Right lobe of liver (tissue), 6 donors: Measurements from ENCODE around the gene CCDC136. TPM values are rescaled to one million over a fixed set of nuclear protein-coding genes. Genes with fewer than 3 reads are reported as not detected.

Experiments used
- ATAC-seq, 4 donors: fragments of 200-7000 bp; cut with Tn5 transposase; one replicate each; pipeline ENCODE4 v1.9.1; 2020; ENCODE audit warnings: mild to moderate bottlenecking in 4 of 4, moderate library complexity in 4 of 4
- DNase-seq, 3 donors: peaks; one replicate each; pipeline ENCODE4 v3.0.0-alpha.2; 2020
- H3K27ac ChIP-seq, 3 donors: fragments of 200-600 bp; one replicate each; pipeline ENCODE4 v1.8.0; 2022
- H3K27me3 ChIP-seq, 2 donors: fragments of 200-600 bp; one replicate each; pipeline ENCODE4 v1.8.0; 2022
- H3K36me3 ChIP-seq, 4 donors: fragments of 200-600 bp; sonication (generic) in 1 of 4; one replicate each; pipeline versions ENCODE4 v1.5.1 to v1.8.0; 2017 to 2022; ENCODE audit warnings: control low read depth in 1 of 4
- H3K4me1 ChIP-seq, 4 donors: fragments of 200-600 bp; sonication (generic) in 1 of 4; one replicate each; pipeline versions ENCODE4 v1.5.1 to v1.8.0; 2017 to 2022; ENCODE audit warnings: control low read depth in 1 of 4
- H3K4me3 ChIP-seq, 3 donors: fragments of 200-600 bp; one replicate each; pipeline ENCODE4 v1.8.0; 2022
- H3K9me3 ChIP-seq, 4 donors: fragments of 200-600 bp; sonication (generic) in 1 of 4; one replicate each; pipeline versions ENCODE4 v1.5.1 to v1.8.0; 2017 to 2022; ENCODE audit warnings: control low read depth in 1 of 4
- CTCF ChIP-seq, 4 donors: fragments of 200-600 bp in 3 of 4; fragments of 450-650 bp in 1 of 4; IDR thresholded peaks; one replicate each; pipeline versions ENCODE4 v1.5.1 to v1.8.0; 2016 to 2022; ENCODE audit warnings: antibody characterized with exemption in 4 of 4, mild to moderate bottlenecking in 2 of 4
- POLR2A ChIP-seq: fragments of 450-650 bp; IDR thresholded peaks from one replicate; pipeline ENCODE4 v1.6.1; 2017; ENCODE audit warnings: antibody characterized with exemption, mild to moderate bottlenecking
- WGBS: methylation state at CpG from one replicate; pipeline ENCODE4 v1.1.6; 2018; ENCODE audit warnings: low coverage, low lambda C conversion rate; ENCODE audit not compliant: insufficient coverage; ENCODE audit errors: missing lambda C conversion rate; 5-methylcytosine and 5-hydroxymethylcytosine counted together
- intact Hi-C, 2 donors: fragments of 100-400 bp; cut with DNase I; formaldehyde crosslinking; loops; one replicate each; pipeline versions ENCODE4 v1.11.2 to v1.14.1; 2022
- small RNA-seq, 2 experiments: library from RNA; depleted of rRNA; stranded (forward); fragments of <200 nt; gene quantifications; one replicate each; pipeline ENCODE3, GENCODE V24; 2016
- total RNA-seq, 6 experiments: library from RNA; depleted of rRNA in 2 of 6; stranded (reverse); fragments of >200 nt in 2 of 6; fragmentation: NEBNext Ultra II Directional in 3 of 6; extraction: Animal tissue kit (Norgen Biotek cat#: 25700) in 3 of 6; gene quantifications; one replicate each; pipeline versions ENCODE4 v1.1.0 to v1.2.4, GENCODE V29; 2016 to 2023
- donor health status: DM: no; HTN: yes; CAD: no.
- donor health status: DM: no; HTN: no; CAD: no.
- donor health status: DM: no; HTN: no; CAD: no.
- donor health status: DM: no; HTN: yes; CAD: no.
- donor health status: DM: no; HTN: yes; CAD: no.

CCDC136 gene
- total RNA-seq, 6 experiments from 2014 or later = 0.16 to 0.70 (median 0.20) TPM; not detected in 2

GRCh38 chr7:128869138-128869943 is 77.6 kb downstream of the CCDC136 start:
- H3K27me3 ChIP-seq = no peaks in the 10 kb centered on the region
- no peaks in the 10 kb centered on the region for H3K9me3 ChIP-seq
- intact Hi-C loops = no loop called here
- H3K27ac ChIP-seq = no peak overlapping the region
- peaks cover 0 to 7% (median 0%) of the 10 kb centered on the region in 4 donors for H3K36me3 ChIP-seq
- H3K4me1 ChIP-seq = peaks cover 0 to 10% (median under 1%) of the 10 kb centered on the region in 4 donors
- ATAC-seq (peak; percentile 78 to 89 (median 82)), DNase-seq (peak in 1 of 3 donors; percentile 49)
- peak overlapping the region; percentile 43 to 57 (median 44) for H3K4me3 ChIP-seq
- no peak for TF ChIP-seq POLR2A
- peak in 3 of 4 donors; percentile 12 to 21 (median 13) for TF ChIP-seq CTCF (IDR thresholded peaks at IDR 0.05)
- WGBS = 12% methylated on average over 5 of the region's 86 CpGs

GRCh38 chr7:128869944-128870285 is 78.1 kb downstream of the CCDC136 start:
- TF ChIP-seq POLR2A = no peak
- no peak for TF ChIP-seq CTCF (IDR thresholded peaks at IDR 0.05)
- Histone ChIP-seq H3K4me1 (peaks cover 0 to 10% (median 0%) of the 10 kb centered on the region in 4 donors), H3K27me3 (no peaks in the 10 kb centered on the region), H3K9me3 (no peaks in the 10 kb centered on the region), H3K27ac (no peak overlapping the region), H3K4me3 (peak overlapping the region; percentile 43 to 57 (median 44)), H3K36me3 (peaks cover 0 to 7% (median 0%) of the 10 kb centered on the region in 4 donors)
- peak in 1 of 3 donors; percentile 14 for DNase-seq
- no peak for ATAC-seq
- intact Hi-C loops = no loop called here
- no CpG with 5 or more reads among the region's 30 CpGs for WGBS

GRCh38 chr7:128871050-128871449 is 79.3 kb downstream of the CCDC136 start:
- no peak overlapping the region for H3K4me3 ChIP-seq
- ATAC-seq (no peak), DNase-seq (peak in 1 of 3 donors; percentile 15)
- H3K27ac ChIP-seq = no peak overlapping the region
- H3K27me3 ChIP-seq = no peaks in the 10 kb centered on the region
- H3K9me3 ChIP-seq = no peaks in the 10 kb centered on the region
- TF ChIP-seq POLR2A (no peak), CTCF (IDR thresholded peaks at IDR 0.05) (no peak)
- intact Hi-C loops = no loop called here
- no peaks in the 10 kb centered on the region for H3K36me3 ChIP-seq
- WGBS = 92% methylated on average over 4 of the region's 5 CpGs
- peaks cover 0 to 10% (median 0%) of the 10 kb centered on the region in 4 donors for H3K4me1 ChIP-seq

Small RNAs within 50 kb of the gene (small RNA-seq; reads per million reads assigned to genes)
- 0 reads per million in 2 experiments for gene RN7SL81P

Other genes starting within 250 kb of the CCDC136 start
- 1 to 10 TPM in 1 of 6 experiments, under 1 TPM in 5; 0.06 to 1.3 (median 0.48) TPM for gene GARIN1A, start 119.7 kb upstream of the CCDC136 start, total RNA-seq
- gene CALU, start 52.6 kb upstream of the CCDC136 start, total RNA-seq = 10 to 100 TPM; 25.4 to 48.3 (median 42.1) TPM
- gene OPN1SW, start 16.2 kb upstream of the CCDC136 start, total RNA-seq = not detected
- gene FLNC, start 38.4 kb downstream of the CCDC136 start, total RNA-seq = 1 to 10 TPM in 2 of 6 experiments, under 1 TPM in 4; 0.27 to 5.1 (median 0.74) TPM
- 10 to 100 TPM; 26.9 to 72.0 (median 38.9) TPM for gene ATP6V1F, start 70.9 kb downstream of the CCDC136 start, total RNA-seq
- gene KCP, start 118.7 kb downstream of the CCDC136 start, total RNA-seq = under 1 TPM in 4 of 6 experiments, not detected in 2; 0.10 to 0.22 (median 0.12) TPM
- gene IRF5, start 146.0 kb downstream of the CCDC136 start, total RNA-seq = 1 to 10 TPM; 4.6 to 8.9 (median 6.4) TPM